Heart right ventricle (tissue), 16 donors: ENCODE data around the gene MESP1. TPM values are rescaled to one million over a fixed set of nuclear protein-coding genes. Genes with fewer than 3 reads are reported as not detected.

Experiments
- ATAC-seq, 8 donors: fragments of 200-7000 bp; cut with Tn5 transposase; one replicate each; pipeline ENCODE4 v1.9.1; 2020; ENCODE audit warnings: mild to moderate bottlenecking in 8 of 8, moderate library complexity in 8 of 8, moderate number of reproducible peaks in 1 of 8
- DNase-seq, 2 donors: peaks; one replicate each; pipeline ENCODE4 v3.0.0-alpha.2; 2020
- H3K27ac ChIP-seq, 10 donors: fragments of 200-600 bp; sonication (generic) in 2 of 10; one replicate each; pipeline versions ENCODE4 v1.5.0 to v1.8.0; 2020 to 2022; ENCODE audit warnings: mild to moderate bottlenecking in 3 of 10
- H3K27me3 ChIP-seq, 7 donors: fragments of 200-600 bp; one replicate each; pipeline ENCODE4 v1.8.0; 2021 to 2022; ENCODE audit warnings: mild to moderate bottlenecking in 2 of 7
- H3K36me3 ChIP-seq, 9 donors: fragments of 200-600 bp; sonication (generic) in 1 of 9; one replicate each; pipeline versions ENCODE4 v1.5.0 to v1.8.0; 2020 to 2022; ENCODE audit warnings: mild to moderate bottlenecking in 2 of 9
- H3K4me1 ChIP-seq, 9 donors: fragments of 200-600 bp; sonication (generic) in 1 of 9; one replicate each; pipeline versions ENCODE4 v1.5.0 to v1.8.0; 2020 to 2022; ENCODE audit warnings: mild to moderate bottlenecking in 4 of 9
- H3K4me3 ChIP-seq, 10 donors: fragments of 200-600 bp; sonication (generic) in 2 of 10; one replicate each; pipeline versions ENCODE4 v1.5.0 to v1.8.0; 2020 to 2022; ENCODE audit warnings: mild to moderate bottlenecking in 7 of 10, moderate library complexity in 2 of 10
- H3K9me3 ChIP-seq, 11 donors: fragments of 200-600 bp in 10 of 11; sonication (generic) in 2 of 11; one replicate each; pipeline versions ENCODE4 v1.5.0 to v1.8.0; 2013 to 2022; ENCODE audit warnings: mild to moderate bottlenecking in 2 of 11, control low read depth in 1 of 11, moderate library complexity in 1 of 11
- CTCF ChIP-seq, 9 donors: fragments of 200-600 bp; sonication (generic) in 2 of 9; IDR thresholded peaks; one replicate each; pipeline versions ENCODE4 v1.5.0 to v1.8.0; 2021 to 2022; ENCODE audit warnings: antibody characterized with exemption in 9 of 9, mild to moderate bottlenecking in 5 of 9, moderate library complexity in 1 of 9
- WGBS, 2 donors: extraction: QIAGEN DNeasy Blood & Tissue Kit; methylation state at CpG; one replicate each; pipeline ENCODE4 v1.1.7; 2013; ENCODE audit warnings: inconsistent platforms in 1 of 2; 5-methylcytosine and 5-hydroxymethylcytosine counted together
- intact Hi-C, 10 donors: fragments of 100-400 bp; cut with DNase I; formaldehyde crosslinking; loops; one replicate each; pipeline versions ENCODE4 v1.11.1 to v1.14.2; 2022
- polyA plus RNA-seq, 2 donors: library from polyadenylated mRNA; stranded (reverse); fragments of 200-250 nt; gene quantifications; one replicate each; pipeline ENCODE4 v1.2.3, GENCODE V29; 2013
- total RNA-seq, 10 donors: library from RNA; stranded (reverse); fragmentation: NEBNext Ultra II Directional in 3 of 10; extraction: Animal tissue kit (Norgen Biotek cat#: 25700) in 3 of 10; gene quantifications; one replicate each; pipeline versions ENCODE4 v1.2.1 to v1.2.4, GENCODE V29; 2021 to 2023
- donor health status: Arrhythmogenic right ventricular cardiomyopathy.
- donor health status: ischemic (EF 13 %, LVEDD 7.1; RV severe dilation, severe dysfunction).
- donor health status: healthy with polysubstance abuse.
- donor health status: DM: no; HTN: yes; CAD: no.
- donor health status: DM: no; HTN: no; CAD: no.
- donor health status: ischemic (EF 25% LVEDD 6.9; RV normal size, moderate dysfunction).
- donor health status: ischemic (EF 25% LVEDD 5.7; RV mildly dilated, moderate dysfunction).
- donor health status: healthy.
- donor health status: DM: yes; HTN: yes; CAD: no.
- donor health status: Ischemic cardiomyopathy.
- donor health status: ischemic (EF 35%, LVEDD 5.7; RV mildly dilated, moderate dysfunction).
- donor health status: nonischemic (EF 11% LVEDD 7.7; RV severe dilation, severe dysfunction).
- donor health status: DM: yes; HTN: yes; CAD: no.
- donor health status: PGD.
- donor health status: ischemic (EF 29% LVEDD 5.4; RV normal size, mild dysfunction).
- donor health status: nonischemic (EF 23%, LVEDD 6.1; RV moderate dilation, normal function).

MESP1 gene
- total and polyA plus RNA-seq, 12 donors: 1.3 to 9.2 (median 5.6) TPM

DNA sequence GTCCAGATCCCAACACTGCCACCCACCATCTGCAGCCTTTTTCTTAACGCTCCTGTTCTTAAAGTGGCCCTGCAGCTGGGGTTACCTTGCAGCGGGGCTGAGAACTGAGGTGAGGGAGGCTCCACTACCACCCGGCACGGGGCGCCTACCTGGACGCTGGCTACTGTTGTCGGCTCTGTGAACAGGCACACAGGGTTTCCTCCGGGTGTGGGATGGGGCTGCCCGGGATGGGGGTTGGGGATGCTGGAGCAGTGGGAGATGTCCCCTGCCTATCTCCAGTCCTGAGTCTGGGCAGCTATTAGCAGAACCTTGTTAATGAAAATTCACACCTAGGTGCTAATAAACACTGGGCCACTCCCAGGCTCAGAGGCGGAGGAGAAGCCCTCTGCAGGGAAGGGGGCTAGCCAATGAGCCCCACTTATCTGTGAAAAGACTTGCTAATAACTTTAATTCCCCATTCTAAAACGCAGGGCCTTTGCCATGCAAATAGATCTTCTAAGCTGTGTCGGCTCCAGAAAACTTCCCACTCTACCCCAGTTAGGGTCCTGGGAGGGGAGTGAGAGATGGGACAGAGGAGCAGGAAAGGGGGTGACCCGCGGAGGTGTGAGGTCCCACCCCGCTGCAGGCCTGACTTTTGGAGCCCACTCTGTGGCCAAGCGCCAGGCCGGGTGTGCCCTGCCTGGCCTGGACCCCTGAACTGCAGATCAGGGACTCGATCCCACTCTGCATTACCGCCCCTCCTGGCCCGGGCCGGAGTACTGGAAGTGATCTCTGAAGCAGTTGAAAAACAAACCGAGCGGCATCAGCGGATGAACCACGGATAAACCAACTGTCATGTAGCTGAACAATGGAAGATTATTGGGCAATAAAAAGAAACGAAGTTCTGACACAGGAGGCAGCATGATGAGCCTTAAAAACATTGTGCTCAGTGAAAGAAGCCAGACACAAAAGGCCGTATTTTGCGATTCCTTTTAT, 3.1 kb downstream of the MESP1 start:
- Histone ChIP-seq H3K27me3 (peaks cover 0 to 40% (median 33%) of the 10 kb centered on the region in 7 donors), H3K27ac (no peak overlapping the region), H3K4me1 (peaks cover 0 to 17% (median 14%) of the 10 kb centered on the region in 9 donors), H3K36me3 (no peaks in the 10 kb centered on the region), H3K9me3 (no peaks in the 10 kb centered on the region), H3K4me3 (no peak overlapping the region)
- DNase-seq (no peak), ATAC-seq (no peak)
- TF ChIP-seq CTCF (IDR thresholded peaks at IDR 0.05): no peak
- intact Hi-C loops: loop anchor here in 2 of 10 donors (2.0 to 5.0 kb wide), 2 partner anchors 101 to 129 kb away; no protein-coding TSS in a partner anchor
- WGBS, 2 donors: 47 to 48% methylated on average over 28 of the region's 28 CpGs

DNA sequence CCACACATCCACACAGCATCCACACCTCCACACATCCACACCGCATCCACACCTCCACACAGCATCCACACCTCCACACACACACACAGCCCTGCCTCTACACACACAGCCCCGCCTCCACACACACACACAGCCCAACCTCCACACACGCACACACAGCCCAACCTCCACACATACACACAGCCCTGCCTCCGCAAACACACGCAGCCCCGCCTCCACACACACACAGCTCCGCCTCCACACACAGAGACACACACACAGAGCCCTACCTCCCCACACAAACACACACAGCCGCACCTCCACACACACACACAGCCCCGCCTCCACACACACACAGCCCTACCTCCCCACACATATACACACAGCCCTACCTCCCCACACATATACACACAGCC, 4.7 kb downstream of the MESP1 start:
- TF ChIP-seq CTCF (IDR thresholded peaks at IDR 0.05): no peak
- intact Hi-C loops: loop anchor here in 1 of 10 donors (5.0 kb wide), 1 partner anchor 131 kb away; no protein-coding TSS in a partner anchor
- Histone ChIP-seq H3K4me1 (peaks cover 0 to 15% (median 11%) of the 10 kb centered on the region in 9 donors), H3K27me3 (peaks cover 0 to 40% (median 33%) of the 10 kb centered on the region in 7 donors), H3K4me3 (no peak overlapping the region), H3K9me3 (no peaks in the 10 kb centered on the region), H3K36me3 (no peaks in the 10 kb centered on the region), H3K27ac (no peak overlapping the region)
- DNase-seq (no peak), ATAC-seq (no peak)
- 80 to 84% methylated on average over 9 of the region's 9 CpGs for WGBS, 2 donors

GRCh38 chr15:89745768-89746167, 5.3 kb downstream of the MESP1 start:
- 18 to 80% methylated on average over 1 of the region's 1 CpG for WGBS, 2 donors
- Histone ChIP-seq H3K36me3 (no peaks in the 10 kb centered on the region), H3K4me3 (no peak overlapping the region), H3K9me3 (no peaks in the 10 kb centered on the region), H3K27ac (no peak overlapping the region), H3K4me1 (peaks cover 0 to 11% (median 8%) of the 10 kb centered on the region in 9 donors), H3K27me3 (peaks cover 0 to 40% (median 33%) of the 10 kb centered on the region in 7 donors)
- ATAC-seq (no peak), DNase-seq (no peak)
- no peak for TF ChIP-seq CTCF (IDR thresholded peaks at IDR 0.05)
- intact Hi-C loops: loop anchor here in 1 of 10 donors (5.0 kb wide), 1 partner anchor 132 kb away; no protein-coding TSS in a partner anchor

DNA sequence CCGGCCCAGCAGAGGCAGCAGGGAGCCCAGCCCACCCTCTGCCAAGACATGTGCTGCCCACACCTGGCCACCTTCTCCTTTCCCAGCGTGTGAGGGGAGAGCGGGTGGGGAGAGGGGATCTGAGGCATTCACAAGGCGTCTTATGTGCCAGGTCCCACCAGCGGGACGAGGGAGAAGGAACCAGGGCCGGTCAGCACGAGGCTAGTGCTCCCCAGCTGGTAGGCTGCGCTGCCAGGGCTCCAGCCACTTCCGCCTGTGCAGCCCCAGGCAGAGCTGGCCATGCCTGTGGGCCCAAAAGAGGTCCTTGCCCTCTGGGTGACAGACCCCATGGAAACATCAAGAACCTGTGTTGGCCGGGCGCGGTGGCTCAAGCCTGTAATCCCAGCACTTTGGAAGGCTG, 5.9 kb downstream of the MESP1 start:
- TF ChIP-seq CTCF (IDR thresholded peaks at IDR 0.05): no peak
- no peak for ATAC-seq
- intact Hi-C loops: loop anchor here in 1 of 10 donors (5.0 kb wide), 1 partner anchor 132 kb away; no protein-coding TSS in a partner anchor

More for the DNA sequence above, 5.9 kb downstream of the MESP1 start:
- H3K4me1 ChIP-seq: peaks cover 0 to 7% (median 4%) of the 10 kb centered on the region in 9 donors
- H3K27ac ChIP-seq: no peak overlapping the region
- peaks cover 0 to 38% (median 33%) of the 10 kb centered on the region in 7 donors for H3K27me3 ChIP-seq
- no peak overlapping the region for H3K4me3 ChIP-seq
- DNase-seq: no peak
- no peaks in the 10 kb centered on the region for H3K36me3 ChIP-seq
- 72 to 86% methylated on average over 13 of the region's 13 CpGs for WGBS, 2 donors
- H3K9me3 ChIP-seq: no peaks in the 10 kb centered on the region
